ENCODE measurements around the gene STUM. TPM values are rescaled to one million over a fixed set of nuclear protein-coding genes. Genes with fewer than 3 reads are reported as not detected.

The STUM gene
- polyA plus RNA-seq, result 0.35 and 1.1 TPM in 2 replicates

GRCh38 chr1:226548256-226549093 lies at the start of gene STUM:
Gene STUM (plus strand): TSS chr1:226548764. CDS start chr1:226548905, 141 bp downstream.

Other genes starting within 250 kb of the STUM start
- gene LIN9, start 239.6 kb upstream of the STUM start, polyA plus RNA-seq, result 1.7 and 2.3 TPM in 2 replicates
- gene PARP1, start 140.7 kb upstream of the STUM start, polyA plus RNA-seq, result 208 and 287 TPM in 2 replicates
- gene ITPKB, start 190.5 kb downstream of the STUM start, polyA plus RNA-seq, result 1.9 and 4.7 TPM in 2 replicates